ENCODE measurements around the gene SEMA3C.

The SEMA3C gene

DNA sequence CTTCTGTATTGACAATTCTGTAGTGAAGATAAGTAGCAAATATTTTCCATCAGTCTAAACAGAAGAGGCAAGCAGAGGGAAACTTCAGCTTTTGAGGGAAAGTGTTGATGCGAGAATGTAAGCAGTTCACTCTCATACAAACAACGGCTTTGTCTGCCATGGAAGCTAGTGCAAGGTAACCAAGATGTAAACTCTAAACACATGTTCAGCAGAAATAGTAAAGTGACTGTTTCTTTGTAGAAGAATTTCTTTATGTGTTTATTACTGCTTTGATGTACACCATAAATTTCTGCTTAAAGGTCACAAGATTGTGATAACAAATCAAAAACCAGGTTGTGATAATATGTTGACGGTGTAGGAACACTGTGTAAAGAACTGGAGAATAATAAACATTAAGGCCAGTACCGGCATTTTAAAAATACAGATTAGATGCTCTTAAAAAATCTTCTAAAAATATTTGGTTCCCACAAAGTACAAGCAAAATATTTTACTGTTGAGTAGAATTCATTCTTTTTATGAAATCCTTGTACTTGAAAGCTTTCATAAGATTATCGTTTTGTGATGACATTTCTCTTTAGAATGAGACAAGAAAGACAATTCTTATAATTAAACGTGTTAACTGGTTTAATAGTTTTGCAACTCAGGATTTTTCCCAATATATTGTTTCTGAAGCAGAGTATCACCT, 34.2 kb downstream of the SEMA3C start:
- DNase-seq = no peak

DNA sequence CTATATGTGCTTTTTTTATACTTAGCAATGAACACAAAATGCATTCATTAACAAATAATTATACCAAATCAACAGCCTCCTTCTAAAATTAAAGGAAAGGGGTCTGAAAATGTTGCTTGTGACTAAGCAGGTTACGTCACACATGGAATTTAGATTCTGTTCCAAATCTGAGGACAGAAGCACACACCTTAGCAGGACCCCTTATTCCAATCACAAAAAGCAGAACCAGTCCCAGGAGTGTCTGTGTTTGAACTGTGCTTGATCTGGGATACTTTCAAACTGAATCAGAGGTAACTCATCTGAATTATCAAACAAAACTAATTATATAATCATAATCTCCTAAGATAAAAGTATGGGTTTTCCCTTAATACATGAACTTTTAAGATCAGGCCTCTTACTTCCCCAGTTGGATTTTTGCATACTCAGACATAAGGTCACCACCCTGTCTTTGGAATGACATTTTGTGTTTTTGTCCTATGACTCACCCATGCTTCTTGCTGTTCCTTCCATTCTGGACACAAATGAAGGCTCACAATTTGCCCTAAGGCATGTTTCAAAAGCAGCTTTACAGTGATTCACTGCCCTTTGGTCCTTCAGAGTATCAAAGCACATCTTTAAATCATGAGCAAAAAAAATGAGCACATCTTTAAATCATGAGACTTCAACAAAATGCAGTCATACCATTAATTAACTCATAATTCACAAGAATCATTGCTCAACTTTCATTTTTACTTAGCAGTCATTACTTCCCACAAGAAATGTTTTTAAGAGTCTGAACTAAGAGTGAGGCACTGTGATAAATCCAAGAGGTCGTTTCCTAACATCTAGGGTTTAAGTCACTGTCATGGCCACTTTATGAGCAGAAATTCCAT, 35.5 kb downstream of the SEMA3C start:
- DNase-seq = no peak

DNA sequence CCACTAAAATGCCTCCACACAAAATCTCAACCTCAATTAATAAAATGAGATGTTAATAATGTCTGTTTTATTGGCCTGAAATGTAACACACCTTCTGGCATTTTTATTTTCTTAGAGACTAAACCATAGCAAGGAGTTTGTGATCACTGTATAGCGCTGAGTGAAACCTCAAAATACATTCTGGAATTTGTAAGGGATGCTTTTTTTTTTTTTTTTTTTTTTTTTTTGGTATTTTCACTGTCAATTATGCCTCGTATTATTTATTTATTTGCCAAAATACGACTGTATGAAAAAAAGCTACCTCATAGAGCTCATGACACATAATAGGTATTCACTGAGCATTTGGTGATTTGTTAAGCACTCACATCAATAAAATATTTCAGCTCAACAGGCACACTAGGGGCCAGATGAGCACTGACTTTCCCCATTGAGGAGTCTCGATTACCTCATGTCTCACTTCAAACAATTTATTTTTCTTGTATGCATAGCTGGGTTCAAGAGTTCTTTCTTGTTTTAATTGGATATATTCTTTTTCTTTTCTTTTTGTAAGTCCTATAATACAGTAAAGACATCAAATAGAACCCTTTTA, 36.5 kb downstream of the SEMA3C start:
- no peak for DNase-seq

DNA sequence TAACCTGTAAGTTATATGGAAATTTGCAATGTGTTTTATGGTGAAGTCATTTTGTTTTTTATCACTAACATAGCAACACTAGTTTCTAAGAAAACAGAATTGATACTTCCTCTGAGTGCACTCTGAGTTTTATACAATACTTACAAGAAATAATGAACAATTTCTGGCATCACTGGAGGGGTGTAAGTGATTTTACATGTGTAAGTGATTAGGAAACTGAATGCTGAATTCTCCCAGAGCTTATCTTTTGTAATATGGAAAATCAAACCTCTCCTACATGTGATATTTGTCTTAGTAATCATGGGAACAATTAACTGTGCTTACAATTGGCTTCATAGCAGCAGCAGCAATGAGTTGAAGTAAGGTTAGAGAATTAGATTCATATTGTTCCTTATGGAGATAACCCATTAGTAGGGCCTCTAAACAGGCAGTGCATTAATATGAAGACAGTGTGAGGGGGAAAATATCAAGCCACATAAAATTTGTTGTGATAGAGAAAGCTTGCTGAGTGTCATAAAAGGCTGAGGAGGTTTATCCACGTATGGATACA, 37.4 kb downstream of the SEMA3C start:
- DNase-seq = no peak

DNA sequence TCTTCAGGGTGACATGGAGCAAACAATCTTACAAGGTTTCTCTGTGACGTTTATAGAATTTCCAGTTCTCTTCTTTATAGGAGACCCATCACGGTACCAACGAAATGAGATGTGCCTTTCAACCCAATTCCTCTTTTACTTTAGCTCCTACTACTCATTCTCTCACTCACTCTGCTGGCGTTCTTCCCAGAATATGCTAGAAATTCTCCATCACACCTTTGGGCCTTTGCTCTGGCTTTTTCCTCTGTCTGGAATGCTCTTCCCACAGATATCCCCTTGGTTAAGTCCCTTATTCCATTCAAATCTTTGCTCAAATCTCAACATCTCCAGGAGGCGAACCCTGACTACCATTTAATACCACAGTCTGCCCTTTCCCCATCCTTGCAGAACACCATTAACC, 39.0 kb downstream of the SEMA3C start:
- no peak for DNase-seq

DNA sequence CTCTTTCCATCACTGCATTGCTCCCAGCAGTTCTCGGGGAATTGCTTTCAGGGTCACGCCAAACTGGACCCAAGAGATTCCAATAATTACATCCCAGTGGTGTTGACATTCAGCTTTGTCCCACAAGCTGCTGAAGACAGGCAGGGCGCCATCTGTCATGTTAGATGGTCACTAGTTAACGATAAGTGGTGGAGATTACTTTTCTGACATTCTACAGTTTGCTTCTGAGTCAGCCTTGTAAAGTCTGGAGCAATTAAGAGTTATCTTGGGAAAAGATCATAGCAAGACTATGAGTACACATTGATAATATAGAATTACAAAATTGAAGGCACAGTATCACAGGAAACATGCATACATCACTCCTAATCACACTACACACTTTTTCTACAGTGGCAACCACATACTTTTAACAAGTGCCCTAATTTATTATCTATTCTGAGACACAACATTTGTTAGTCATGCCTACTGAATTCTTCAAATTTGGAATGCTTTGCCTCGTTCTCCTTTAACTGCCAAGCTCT, 41.9 kb downstream of the SEMA3C start:
- DNase-seq = no peak

DNA sequence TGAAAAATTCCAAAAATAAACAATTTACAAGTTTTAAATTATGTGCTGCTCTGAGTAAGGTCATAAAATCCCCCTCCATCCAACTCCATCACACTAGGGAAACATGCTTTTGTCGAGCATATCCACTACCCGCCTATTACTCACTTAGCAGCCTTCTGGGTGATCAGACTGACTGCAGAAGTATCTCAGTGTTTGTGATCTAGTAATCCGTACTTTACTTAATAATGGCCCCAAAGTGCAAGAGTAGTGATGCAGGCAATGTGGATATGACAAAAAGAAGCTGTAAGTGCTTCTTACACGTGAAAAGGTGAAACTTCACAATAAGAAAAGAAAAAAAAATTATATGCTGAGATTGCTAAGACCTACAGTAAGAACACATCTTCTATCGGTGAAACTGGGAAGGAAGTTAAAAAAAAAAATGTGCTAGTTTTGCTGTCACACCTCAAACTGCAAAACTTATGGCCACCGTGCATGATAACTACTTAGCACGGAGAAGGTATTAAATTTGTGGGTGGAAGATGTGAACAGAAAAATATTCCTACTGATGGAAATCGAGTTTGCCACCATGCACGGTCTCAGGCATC, 43.2 kb downstream of the SEMA3C start:
- no peak for DNase-seq

DNA sequence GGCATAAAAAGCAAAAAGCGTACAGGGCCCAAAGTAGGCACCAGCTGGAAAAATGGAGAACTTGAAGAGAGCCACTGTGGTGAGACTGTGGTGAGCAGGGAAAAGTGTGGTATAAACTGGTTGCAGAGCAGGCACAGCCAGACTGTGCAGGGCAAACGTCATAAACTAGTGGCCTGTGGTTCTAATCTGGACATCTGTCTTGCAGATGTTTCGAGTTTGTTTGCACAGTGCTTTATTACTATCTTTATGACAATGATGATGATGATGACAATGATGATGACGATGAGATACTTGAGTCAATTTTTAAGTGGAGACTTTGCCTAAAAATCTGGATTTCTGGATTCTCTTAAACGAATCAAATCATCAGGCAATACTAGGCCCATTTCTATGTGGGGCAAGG, 45.7 kb downstream of the SEMA3C start:
- DNase-seq = no peak

DNA sequence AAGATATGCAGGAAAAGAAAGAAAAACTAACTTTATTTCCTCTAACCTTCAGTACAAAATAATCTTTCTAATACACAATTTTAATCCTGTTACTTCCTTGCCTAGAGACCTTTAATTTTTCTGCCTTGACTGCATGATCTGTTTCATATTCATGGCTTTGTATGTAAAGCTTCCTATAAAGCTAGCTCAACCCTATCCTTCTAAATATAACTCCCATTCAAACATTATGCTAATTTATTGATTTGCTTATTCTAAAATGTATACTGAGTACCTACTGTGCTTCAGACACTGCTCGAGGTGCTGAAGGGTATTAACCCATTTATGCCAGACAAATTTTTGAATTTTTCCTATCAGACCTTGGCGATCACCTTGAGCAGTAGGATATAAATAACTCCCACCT, 47.6 kb downstream of the SEMA3C start:
- no peak for DNase-seq

DNA sequence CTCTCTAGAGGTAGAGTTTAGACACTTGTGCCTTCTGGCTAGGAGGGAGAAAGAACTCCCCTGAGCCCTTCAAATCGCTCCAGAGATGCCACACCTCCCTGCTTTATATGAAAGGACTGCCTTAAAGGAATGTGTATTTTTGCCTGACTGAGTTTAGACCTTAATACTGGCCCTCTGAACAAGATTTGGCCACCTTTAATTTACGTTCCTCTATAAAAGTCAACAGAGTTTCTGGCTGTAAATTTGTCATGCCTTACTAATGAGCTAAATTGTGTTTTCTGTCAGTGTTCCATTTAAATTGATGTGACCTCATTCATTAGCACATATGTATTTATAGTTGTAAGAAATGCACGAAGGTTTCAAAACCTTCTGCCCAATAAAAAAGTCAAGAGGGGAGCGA, 48.0 kb downstream of the SEMA3C start:
- no peak for DNase-seq

DNA sequence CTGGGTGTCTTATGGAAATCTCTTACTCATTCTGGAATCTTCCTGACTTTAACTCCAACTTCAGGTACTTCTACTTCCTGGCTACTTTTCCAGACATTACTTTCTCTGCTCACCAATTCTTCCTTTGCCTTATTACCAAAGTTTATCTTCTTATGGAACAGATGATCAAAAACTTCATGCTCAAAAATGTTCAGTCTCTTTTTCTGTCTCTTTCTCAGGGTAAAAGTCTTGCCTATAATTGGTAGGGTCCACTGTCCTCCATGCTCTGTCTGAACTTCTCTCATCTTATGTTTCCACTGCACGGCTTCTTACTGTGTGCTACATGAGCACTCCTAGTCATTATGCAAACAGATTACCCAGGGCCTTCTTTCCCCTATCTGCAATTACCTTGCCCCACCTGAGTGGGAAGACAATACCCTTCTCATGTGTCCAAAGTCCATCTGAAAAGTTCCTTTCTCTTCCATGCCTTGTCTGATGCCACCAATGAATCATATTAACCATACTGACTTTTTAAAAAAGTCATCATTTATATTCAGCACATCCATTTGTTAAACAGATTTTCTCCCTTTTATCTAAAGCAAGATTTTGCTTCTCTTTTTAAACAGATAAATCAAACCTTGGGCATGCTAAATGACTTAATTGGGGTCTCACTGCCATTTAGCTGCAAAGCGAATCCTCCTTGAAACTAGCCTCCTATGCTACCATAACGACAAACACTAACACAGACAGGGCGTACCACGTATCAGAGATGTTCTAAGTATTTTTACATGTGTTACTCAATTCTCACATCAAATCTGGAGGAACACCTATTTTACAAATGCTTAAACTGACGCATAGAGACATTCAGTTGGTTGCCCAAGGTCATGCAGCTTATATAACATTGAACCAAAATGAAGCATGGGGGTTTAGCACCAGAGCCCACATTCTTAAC, 48.8 kb downstream of the SEMA3C start:
- DNase-seq = no peak

DNA sequence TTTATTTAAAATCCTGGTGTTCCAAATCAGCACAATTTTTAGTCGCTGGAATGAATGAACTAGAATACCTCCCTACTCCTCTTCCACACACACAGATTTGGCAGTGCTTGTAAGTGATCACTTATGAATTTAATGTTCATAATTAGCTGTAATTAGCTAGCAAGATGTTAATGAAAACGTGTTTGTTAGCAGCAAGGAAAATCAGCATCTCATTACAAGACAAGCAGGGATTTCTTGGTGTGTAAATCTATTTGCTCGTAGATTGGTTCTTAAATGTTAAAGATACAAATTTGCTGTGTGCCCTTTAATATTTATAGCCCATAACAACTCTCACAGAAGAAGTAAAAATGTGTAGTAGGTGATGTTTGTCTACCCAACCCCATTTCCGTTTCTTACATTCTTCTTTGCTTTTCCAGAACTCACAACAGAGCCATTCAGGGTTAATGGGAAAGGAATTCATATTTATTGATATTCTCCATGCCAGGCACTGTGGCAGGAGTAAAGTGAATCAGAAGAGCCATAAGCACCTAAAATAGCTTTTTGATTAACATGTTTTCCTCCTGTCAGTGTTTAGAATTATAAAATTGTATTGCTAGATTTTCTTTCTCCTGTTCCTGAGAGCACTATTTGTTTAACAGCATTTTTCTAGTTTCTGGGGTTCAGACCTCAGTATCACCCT, 49.6 kb downstream of the SEMA3C start:
- DNase-seq = no peak

DNA sequence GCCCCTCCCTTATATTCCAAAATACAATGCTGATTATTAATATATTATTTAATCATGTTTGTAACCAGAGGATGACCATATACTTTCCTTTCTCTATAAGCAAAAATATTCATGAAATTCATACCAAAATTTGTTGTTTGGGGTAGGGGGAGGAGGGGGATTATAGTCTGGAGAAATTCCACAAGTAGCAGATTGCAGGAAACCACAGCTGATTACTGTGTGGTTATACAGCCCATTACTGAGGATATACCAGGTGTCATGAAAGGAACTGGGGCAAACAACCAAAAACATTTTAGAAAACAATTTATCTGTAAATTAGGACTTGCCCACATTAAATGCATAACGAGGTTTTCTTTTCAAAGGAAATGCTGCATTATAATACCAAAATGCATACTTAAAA, 50.3 kb downstream of the SEMA3C start:
- DNase-seq = no peak

DNA sequence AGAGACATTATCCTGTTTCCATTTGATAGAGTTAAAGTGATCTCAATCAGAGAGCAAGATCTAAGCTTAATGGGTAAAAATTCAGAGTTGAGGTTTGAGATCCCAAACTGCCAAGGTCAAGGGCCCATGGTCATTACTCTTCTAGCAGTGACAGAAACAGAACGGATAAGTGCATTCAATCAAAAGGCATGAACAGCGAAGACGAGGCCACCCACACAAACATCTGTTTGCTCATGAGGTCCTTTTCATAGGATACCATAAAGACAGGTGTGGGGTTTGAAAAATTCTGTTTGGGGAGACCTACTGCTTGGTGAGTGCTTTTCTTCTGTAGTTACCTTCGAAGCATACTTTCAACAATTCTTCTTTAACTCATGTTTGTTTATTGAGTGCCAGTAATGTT, 58.3 kb downstream of the SEMA3C start:
- no peak for DNase-seq

DNA sequence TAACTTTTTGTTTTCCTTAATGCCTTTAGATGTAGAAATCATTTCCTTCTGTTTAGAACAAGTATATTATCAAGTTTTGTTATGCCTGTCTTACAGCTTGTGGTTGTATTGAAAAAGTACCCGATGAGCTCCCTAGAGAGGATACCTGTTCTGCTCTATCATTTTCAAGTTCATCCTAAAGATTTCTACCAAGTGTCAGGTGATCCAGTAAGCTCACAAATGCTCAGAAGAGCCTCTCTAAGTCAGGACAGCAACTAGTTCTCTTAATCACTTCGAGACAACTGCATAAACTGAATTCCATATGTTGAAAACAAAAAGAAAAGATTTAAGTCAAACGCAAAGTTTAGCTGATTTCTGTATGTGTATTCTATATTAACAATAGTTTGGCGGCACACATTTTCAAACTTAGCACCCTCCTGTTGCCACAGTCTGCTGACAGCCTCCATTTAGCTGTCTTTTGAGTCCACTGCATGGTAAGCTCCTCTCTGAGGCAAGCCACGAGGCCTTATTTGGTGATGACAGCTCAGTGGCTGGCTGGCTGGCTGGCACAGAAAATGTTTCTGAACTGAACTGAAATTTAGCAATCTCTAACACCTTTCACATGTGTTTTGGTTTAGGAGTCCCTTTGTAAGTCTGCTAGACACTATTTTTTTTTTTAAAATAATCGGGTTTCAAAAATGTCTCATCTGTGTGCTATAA, 59.4 kb downstream of the SEMA3C start:
- DNase-seq = no peak

DNA sequence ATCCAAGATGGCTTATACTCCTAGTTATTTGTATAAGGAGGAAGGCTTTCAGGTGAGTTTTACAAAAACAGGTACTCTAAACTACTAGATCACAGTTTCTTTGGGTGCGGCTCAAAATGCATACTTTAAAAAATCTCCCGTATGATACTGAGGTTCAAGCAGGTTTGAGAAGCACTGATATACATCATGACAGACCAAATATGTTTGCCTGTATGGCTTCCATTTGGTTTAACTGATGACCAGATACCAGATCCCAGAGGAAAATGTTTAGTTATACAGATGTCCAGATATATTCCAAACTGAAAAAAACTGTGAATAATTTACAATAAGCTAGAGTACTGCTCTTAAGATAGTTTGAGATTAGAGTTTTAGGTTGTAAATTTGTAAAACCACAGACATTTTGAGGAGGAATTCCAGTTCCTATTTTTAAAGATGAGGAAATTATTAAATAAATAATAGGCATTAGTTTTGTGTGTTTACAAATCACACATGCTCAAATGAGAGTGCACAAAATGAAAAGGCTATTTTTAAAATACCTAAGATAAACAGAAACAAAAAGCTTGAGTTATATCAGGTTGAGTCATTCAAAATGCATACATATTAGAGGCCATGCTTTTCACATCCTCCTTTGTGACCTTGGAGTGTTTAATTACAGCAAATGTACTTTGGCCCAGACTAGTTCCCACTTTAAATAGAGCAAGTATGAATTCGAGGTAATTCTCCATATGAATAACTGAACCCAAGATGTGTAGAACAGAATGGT, 60.5 kb downstream of the SEMA3C start:
- no peak for DNase-seq

DNA sequence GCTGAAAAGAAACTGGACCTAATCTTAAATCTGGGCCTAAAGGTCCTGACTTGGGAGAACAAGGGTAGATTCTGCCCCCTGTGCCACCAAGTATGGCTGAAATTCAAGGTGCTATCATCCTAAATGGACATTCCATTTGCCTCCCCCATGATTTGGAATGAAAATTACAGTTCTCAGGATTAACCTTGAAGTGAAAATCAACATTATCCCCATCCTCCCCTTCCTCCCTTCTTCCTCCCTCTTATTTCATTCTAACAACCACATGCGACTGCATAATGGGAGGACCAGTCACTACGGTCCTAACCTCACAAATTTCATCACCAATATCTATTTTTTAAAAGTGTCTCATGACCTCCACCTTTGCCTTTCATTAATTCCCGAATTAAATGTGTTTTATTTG, 62.1 kb downstream of the SEMA3C start:
- no peak for DNase-seq

DNA sequence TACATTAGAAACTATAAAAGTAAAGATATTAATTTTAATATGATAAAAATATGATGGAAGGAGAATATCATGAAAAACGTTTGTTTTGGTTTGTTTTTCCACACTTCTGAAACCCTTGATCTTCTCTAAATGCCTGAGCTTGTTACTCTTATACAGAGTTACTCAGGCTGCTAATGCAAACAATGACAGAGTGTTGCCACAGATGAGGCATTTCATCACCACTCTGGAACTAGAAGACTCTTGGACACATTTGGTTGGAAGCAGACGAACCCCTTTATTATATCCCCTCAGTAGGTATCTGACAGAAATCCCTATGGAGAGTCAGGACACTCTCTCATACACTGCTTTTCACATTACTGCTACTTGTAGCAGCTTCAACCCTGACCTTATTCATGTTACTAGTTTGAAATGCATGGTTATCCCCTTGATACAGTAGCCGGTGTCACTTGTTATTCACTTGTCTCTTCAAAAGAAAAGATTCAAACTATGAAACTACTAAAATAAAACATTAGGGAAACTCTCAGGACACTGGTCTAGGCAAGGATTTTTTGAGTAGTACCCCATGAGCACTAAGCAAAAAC, 66.9 kb downstream of the SEMA3C start:
- no peak for DNase-seq

DNA sequence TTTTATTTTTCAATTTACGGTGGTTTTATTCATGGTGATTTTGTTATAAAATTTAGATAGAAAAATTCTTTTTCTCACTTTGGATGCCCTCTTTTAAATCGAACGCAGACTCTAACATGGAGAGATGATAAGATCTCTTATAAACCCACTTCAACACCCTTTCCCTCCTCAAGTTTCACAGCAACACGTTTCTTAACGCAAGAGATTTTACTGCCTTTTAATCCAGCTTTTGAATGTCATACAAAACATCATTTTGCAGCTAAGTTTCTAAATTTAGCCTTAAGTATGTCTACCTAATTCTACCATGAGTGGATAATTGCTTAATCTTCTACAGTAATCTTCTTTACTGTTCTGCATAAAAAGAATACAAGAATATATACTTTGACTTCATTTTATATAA, 70.0 kb downstream of the SEMA3C start:
- DNase-seq = no peak

DNA sequence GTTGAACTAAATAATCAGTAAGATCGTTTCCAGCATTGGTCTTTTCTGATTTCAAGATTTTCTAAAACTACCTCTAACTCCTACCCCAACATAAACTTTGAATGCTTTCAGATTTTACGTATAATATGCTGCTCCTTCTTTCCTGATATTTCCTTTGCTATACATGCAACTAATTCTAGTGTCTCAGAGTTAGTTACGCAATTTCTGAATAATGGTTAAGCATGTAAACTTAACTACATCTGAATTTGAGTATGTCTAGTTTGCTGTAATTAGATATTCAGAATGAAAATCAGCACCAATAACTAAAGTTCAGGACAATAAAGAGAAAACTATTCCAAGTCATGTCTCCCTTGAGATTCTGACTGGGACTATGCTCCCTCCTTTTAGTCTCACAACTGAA, 71.0 kb downstream of the SEMA3C start:
- no peak for DNase-seq

Data from NCI-H510A treated with DMSO at 0.1 percent for 48 hours (cell line).